HL-60 (cell line): Measurements from ENCODE around the gene SEMA4G.

Source experiments
- CTCF ChIP-seq: IDR thresholded peaks from one replicate; pipeline ENCODE4 v1.5.1; 2011; ENCODE audit warnings: low read length, control low read depth, inconsistent platforms; ENCODE audit not compliant: insufficient read depth
- POLR2AphosphoS5 ChIP-seq: IDR thresholded peaks from 2 replicates; pipeline ENCODE4 v1.6.1; 2012; ENCODE audit warnings: low read depth
- TF ChIP-seq, protein P1 (sequence below): IDR thresholded peaks from 2 replicates; pipeline ENCODE4 v1.6.1; 2012; ENCODE audit warnings: low read depth; ENCODE audit not compliant: insufficient replicate concordance

- TF ChIP-seq POLR2AphosphoS5, result no peak
- no peak for TF ChIP-seq CTCF
- TF ChIP-seq, protein P1, sequence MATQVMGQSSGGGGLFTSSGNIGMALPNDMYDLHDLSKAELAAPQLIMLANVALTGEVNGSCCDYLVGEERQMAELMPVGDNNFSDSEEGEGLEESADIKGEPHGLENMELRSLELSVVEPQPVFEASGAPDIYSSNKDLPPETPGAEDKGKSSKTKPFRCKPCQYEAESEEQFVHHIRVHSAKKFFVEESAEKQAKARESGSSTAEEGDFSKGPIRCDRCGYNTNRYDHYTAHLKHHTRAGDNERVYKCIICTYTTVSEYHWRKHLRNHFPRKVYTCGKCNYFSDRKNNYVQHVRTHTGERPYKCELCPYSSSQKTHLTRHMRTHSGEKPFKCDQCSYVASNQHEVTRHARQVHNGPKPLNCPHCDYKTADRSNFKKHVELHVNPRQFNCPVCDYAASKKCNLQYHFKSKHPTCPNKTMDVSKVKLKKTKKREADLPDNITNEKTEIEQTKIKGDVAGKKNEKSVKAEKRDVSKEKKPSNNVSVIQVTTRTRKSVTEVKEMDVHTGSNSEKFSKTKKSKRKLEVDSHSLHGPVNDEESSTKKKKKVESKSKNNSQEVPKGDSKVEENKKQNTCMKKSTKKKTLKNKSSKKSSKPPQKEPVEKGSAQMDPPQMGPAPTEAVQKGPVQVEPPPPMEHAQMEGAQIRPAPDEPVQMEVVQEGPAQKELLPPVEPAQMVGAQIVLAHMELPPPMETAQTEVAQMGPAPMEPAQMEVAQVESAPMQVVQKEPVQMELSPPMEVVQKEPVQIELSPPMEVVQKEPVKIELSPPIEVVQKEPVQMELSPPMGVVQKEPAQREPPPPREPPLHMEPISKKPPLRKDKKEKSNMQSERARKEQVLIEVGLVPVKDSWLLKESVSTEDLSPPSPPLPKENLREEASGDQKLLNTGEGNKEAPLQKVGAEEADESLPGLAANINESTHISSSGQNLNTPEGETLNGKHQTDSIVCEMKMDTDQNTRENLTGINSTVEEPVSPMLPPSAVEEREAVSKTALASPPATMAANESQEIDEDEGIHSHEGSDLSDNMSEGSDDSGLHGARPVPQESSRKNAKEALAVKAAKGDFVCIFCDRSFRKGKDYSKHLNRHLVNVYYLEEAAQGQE, result no peak
These were observed 3.0 kb downstream of the SEMA4G start for GRCh38 chr10:100972115-100972903.
